Metanephros (tissue), 1 donor: Measurements from ENCODE around the gene NDUFA9. TPM values are rescaled to one million over a fixed set of nuclear protein-coding genes. Genes with fewer than 3 reads are reported as not detected.

ENCODE experiments used
- total RNA-seq: library from RNA; depleted of rRNA; stranded (reverse); fragments of >200 nt; gene quantifications from one replicate; pipeline ENCODE4 v1.2.3, GENCODE V29; 2014

NDUFA9 gene
- total RNA-seq, result 58.9 TPM

DNA sequence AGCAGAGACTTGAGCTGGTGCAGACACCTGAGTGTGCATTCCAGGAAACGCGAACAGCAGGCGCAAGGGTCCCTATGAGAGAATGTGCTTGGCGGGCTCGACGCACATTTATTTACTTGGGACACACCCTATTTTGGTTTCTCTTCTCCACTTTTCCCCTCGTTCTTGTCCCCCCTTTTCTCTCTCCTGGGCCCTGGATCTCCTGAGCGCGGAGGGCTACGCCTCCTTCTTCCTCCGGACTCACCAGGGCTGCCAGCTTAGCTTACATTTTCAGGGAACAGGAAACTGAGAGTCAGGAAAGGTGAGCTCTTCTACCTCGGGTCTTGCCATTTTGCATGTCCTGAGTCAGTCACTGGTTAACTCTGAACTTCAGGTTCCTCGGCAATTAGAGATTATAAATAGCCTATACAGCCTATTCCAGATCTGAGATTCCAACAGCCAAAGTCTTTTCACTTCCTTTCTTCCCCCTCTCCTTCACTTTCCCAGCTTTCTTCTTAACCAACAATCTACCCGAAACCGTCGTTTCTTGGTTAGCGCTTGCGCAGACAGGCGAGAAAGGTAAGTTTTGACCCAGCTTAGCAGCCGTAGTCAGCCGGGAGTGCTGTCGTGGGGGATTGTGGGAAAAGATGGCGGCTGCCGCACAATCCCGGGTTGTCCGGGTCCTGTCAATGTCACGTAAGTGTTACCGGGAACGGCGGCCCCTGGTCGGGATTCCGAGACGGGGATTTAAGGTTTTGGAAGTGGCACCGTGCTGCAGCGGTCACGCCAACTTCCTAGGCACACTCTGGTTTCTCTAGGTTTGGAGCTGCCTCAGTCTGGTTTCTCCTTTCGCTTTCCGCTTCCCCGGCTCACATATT is at the start of gene NDUFA9, which contains the start of gene AKAP3:
TSS of gene NDUFA9 (plus strand) at position 614 of the 857 bp plus-strand sequence. CDS start at position 627, 13 bp downstream.
TSS of gene AKAP3 (minus strand) at position 551 of the 857 bp plus-strand sequence. CDS start 10,855 bp downstream, outside the sequence.

Other genes starting within 250 kb of the NDUFA9 start
- 1.3 TPM for gene FGF6, start 203.3 kb upstream of the NDUFA9 start, total RNA-seq
- gene RAD51AP1, start 110.2 kb upstream of the NDUFA9 start, total RNA-seq, result 8.7 TPM
- gene DYRK4, start 86.9 kb upstream of the NDUFA9 start, total RNA-seq, result 26.7 TPM
- 1.8 TPM for gene AKAP3, start 63 bp upstream of the NDUFA9 start, total RNA-seq
- 3.4 TPM for gene GALNT8, start 71.3 kb downstream of the NDUFA9 start, total RNA-seq